Measurements from ENCODE around the gene ZNF830. TPM values are rescaled to one million over a fixed set of nuclear protein-coding genes. Genes with fewer than 3 reads are reported as not detected.

Gene ZNF830
- total and polyA plus RNA-seq, 2 of the 13 experiments (the other 11 are each of a cell fraction or from before 2014, with no cell fraction given) = 6.1 to 19.0 TPM

GRCh38 chr17:34961093-34961911 is at the start of gene ZNF830, which contains the start of gene CCT6B (continued):
- TF ChIP-seq, protein P1, sequence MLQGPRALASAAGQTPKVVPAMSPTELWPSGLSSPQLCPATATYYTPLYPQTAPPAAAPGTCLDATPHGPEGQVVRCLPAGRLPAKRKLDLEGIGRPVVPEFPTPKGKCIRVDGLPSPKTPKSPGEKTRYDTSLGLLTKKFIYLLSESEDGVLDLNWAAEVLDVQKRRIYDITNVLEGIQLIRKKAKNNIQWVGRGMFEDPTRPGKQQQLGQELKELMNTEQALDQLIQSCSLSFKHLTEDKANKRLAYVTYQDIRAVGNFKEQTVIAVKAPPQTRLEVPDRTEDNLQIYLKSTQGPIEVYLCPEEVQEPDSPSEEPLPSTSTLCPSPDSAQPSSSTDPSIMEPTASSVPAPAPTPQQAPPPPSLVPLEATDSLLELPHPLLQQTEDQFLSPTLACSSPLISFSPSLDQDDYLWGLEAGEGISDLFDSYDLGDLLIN (CRISPR knock-in tag; IDR thresholded peaks at IDR 0.05; ENCODE audit: borderline replicate concordance) = peak; percentile 74; the same call in 1 of the 2 replicates
- TF ChIP-seq PHF5A (CRISPR knock-in tag; IDR thresholded peaks at IDR 0.05; ENCODE audit: low read depth, unreplicated experiment) (no peak), ZNF704 (CRISPR knock-in tag; IDR thresholded peaks at IDR 0.05; ENCODE audit: borderline replicate concordance) (0 out of 2 replicates have a peak, but pooled peaks have one; percentile 64), SYNCRIP (IDR thresholded peaks at IDR 0.05; ENCODE audit: insufficient read depth, low read depth, low read length) (no peak), ZNF33A (CRISPR knock-in tag; IDR thresholded peaks at IDR 0.05; ENCODE audit: borderline replicate concordance) (no peak), NFIC (IDR thresholded peaks at IDR 0.05; ENCODE audit: low read length) (no peak), ZBTB37 (CRISPR knock-in tag; IDR thresholded peaks at IDR 0.05) (no peak), ZNF441 (CRISPR knock-in tag; IDR thresholded peaks at IDR 0.05; ENCODE audit: borderline replicate concordance) (peak; percentile 80; the same call in 1 of the 2 replicates), TEAD3 (CRISPR knock-in tag; optimal IDR thresholded peaks at IDR 0.05; ENCODE audit: borderline replicate concordance) (peak; percentile 37), NCOA1 (CRISPR knock-in tag; IDR thresholded peaks at IDR 0.05) (peak; percentile 66; the same call in 1 of the 2 replicates), MZF1 (CRISPR knock-in tag; IDR thresholded peaks at IDR 0.05; ENCODE audit: borderline replicate concordance) (no peak), MAFG (CRISPR knock-in tag; IDR thresholded peaks at IDR 0.05) (no peak), ZNF550 (CRISPR knock-in tag; IDR thresholded peaks at IDR 0.05; ENCODE audit: borderline replicate concordance) (no peak), ZC3H13 (CRISPR knock-in tag; IDR thresholded peaks at IDR 0.05) (peak; percentile 62; the same call in 1 of the 2 replicates), ZBTB3 (CRISPR knock-in tag; IDR thresholded peaks at IDR 0.05; ENCODE audit: borderline replicate concordance, low read depth) (no peak), ZNF234 (CRISPR knock-in tag; conservative IDR thresholded peaks at IDR 0.05) (no peak), ZNF329 (CRISPR knock-in tag; IDR thresholded peaks at IDR 0.05; ENCODE audit: low read depth) (0 out of 2 replicates have a peak, but pooled peaks have one; percentile 55), CERS6 (CRISPR knock-in tag; IDR thresholded peaks at IDR 0.05) (no peak)
- TF ChIP-seq, protein P2, sequence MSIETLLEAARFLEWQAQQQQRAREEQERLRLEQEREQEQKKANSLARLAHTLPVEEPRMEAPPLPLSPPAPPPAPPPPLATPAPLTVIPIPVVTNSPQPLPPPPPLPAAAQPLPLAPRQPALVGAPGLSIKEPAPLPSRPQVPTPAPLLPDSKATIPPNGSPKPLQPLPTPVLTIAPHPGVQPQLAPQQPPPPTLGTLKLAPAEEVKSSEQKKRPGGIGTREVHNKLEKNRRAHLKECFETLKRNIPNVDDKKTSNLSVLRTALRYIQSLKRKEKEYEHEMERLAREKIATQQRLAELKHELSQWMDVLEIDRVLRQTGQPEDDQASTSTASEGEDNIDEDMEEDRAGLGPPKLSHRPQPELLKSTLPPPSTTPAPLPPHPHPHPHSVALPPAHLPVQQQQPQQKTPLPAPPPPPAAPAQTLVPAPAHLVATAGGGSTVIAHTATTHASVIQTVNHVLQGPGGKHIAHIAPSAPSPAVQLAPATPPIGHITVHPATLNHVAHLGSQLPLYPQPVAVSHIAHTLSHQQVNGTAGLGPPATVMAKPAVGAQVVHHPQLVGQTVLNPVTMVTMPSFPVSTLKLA (IDR thresholded peaks at IDR 0.05) = peak; percentile 16; the same call in 1 of the 2 replicates
- TF ChIP-seq, protein P3, sequence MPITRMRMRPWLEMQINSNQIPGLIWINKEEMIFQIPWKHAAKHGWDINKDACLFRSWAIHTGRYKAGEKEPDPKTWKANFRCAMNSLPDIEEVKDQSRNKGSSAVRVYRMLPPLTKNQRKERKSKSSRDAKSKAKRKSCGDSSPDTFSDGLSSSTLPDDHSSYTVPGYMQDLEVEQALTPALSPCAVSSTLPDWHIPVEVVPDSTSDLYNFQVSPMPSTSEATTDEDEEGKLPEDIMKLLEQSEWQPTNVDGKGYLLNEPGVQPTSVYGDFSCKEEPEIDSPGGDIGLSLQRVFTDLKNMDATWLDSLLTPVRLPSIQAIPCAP (CRISPR knock-in tag; IDR thresholded peaks at IDR 0.05; ENCODE audit: low read depth) = no peak
